B cell (primary cell): ENCODE measurements around the gene ZBTB40. TPM values are rescaled to one million over a fixed set of nuclear protein-coding genes. Genes with fewer than 3 reads are reported as not detected.

ENCODE experiments used
- polyA plus RNA-seq: library from polyadenylated mRNA; depleted of rRNA; stranded (reverse); fragments of >200 nt; gene quantifications from 2 replicates; pipeline ENCODE4 v1.2.3, GENCODE V29; 2012
- total RNA-seq, 2 donors: library from RNA; stranded (reverse); fragments of 120-200 nt in 1 of 2; gene quantifications; 1 replicate in 1 of 2; 2 replicates in 1 of 2; pipeline versions ENCODE4 v1.2.3 to v1.2.4, GENCODE V29; 2013 to 2022

Gene ZBTB40
- total and polyA plus RNA-seq, 2 donors (not counting 1 experiment from before 2014, with no cell fraction given) = 30.9 to 51.9 TPM

Other genes starting within 250 kb of the ZBTB40 start
- not detected in 2 replicates for gene EPHA8, start 111.6 kb downstream of the ZBTB40 start, total RNA-seq
- gene EPHA8, start 111.6 kb downstream of the ZBTB40 start, polyA plus RNA-seq = not detected in 2 replicates
- gene C1QA, start 184.8 kb downstream of the ZBTB40 start, total RNA-seq = not detected in 2 replicates
- 0.16 and 0.27 TPM in 2 replicates for gene C1QA, start 184.8 kb downstream of the ZBTB40 start, polyA plus RNA-seq
- gene C1QC, start 191.8 kb downstream of the ZBTB40 start, total RNA-seq = 0.73 TPM in 1 of 2 replicates, not detected in the other
- not detected in 2 replicates for gene C1QC, start 191.8 kb downstream of the ZBTB40 start, polyA plus RNA-seq
- gene C1QB, start 201.4 kb downstream of the ZBTB40 start, total RNA-seq = not detected in 2 replicates
- gene C1QB, start 201.4 kb downstream of the ZBTB40 start, polyA plus RNA-seq = 0.16 and 0.48 TPM in 2 replicates